KOPT-K1 (cell line): ENCODE results near the gene PPP1R16B.

Experiments
- H3K27ac ChIP-seq: fragments of 200-600 bp; sonication (generic); 2 replicates; pipeline ENCODE4 v1.5.1; 2016; ENCODE audit warnings: antibody characterized with exemption, mild to moderate bottlenecking, low read depth, low read length; ENCODE audit not compliant: poor library complexity, severe bottlenecking
- H3K36me3 ChIP-seq: fragments of 200-600 bp; sonication (generic); 2 replicates; pipeline ENCODE4 v1.5.1; 2017; ENCODE audit warnings: antibody characterized with exemption, mild to moderate bottlenecking, low read length, moderate library complexity; ENCODE audit not compliant: insufficient read depth
- H3K9me3 ChIP-seq: fragments of 200-600 bp; sonication (generic); 2 replicates; pipeline ENCODE4 v1.5.1; 2017; ENCODE audit warnings: antibody characterized with exemption, low read length, mild to moderate bottlenecking; ENCODE audit not compliant: insufficient read depth, poor library complexity, severe bottlenecking

PPP1R16B gene

GRCh38 chr20:38895098-38895949 is 89.8 kb downstream of the PPP1R16B start:
- no peaks in the 10 kb centered on the region for H3K9me3 ChIP-seq
- no peaks in the 10 kb centered on the region for H3K36me3 ChIP-seq
- H3K27ac ChIP-seq, result no peak overlapping the region

DNA sequence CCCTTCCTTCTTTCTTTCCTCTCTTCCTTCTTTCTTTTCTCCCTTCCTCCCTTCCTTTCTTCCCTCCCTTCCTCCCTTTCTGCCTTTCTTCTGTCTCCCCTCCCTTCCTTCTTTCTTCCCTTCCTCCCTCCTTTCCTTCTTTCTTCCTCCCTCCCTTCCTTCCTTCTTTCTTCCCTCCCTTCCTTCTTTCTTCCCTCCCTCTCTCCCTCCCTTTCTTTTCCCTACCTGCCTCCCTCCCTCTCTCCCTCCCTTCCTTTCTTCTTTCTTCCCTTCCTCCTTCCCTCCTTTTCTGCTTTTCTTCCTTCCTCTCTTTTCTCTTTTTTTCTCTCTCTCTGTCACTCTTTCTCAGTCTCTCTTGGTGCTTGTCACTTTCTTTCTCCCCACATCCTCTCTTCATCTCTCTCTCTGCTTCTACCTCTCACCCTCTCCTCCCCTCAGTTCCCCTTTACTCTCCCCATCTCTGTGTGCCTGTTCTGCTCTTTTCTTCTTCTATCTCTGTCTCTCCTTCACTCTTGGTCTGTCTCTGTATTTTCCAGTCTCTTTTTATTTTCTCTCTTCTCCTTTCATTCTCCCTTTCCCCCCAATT is 90.6 kb downstream of the PPP1R16B start:
- Histone ChIP-seq H3K9me3 (no peaks in the 10 kb centered on the region), H3K36me3 (no peaks in the 10 kb centered on the region), H3K27ac (no peak overlapping the region)

- Histone ChIP-seq H3K36me3 (no peaks in the 10 kb centered on the region), H3K9me3 (no peaks in the 10 kb centered on the region), H3K27ac (no peak overlapping the region)
These were observed 91.8 kb downstream of the PPP1R16B start for GRCh38 chr20:38897267-38897666.

GRCh38 chr20:38900606-38901005 is 95.1 kb downstream of the PPP1R16B start:
- Histone ChIP-seq H3K9me3 (peaks cover 6% of the 10 kb centered on the region), H3K36me3 (no peaks in the 10 kb centered on the region; the same call in 1 of the 2 replicates), H3K27ac (no peak overlapping the region)

- H3K27ac ChIP-seq, result no peak overlapping the region
- peaks cover 6% of the 10 kb centered on the region for H3K9me3 ChIP-seq
- no peaks in the 10 kb centered on the region; the same call in 1 of the 2 replicates for H3K36me3 ChIP-seq
These were observed 97.1 kb downstream of the PPP1R16B start for GRCh38 chr20:38902601-38903000.

GRCh38 chr20:38903335-38903734 is 97.8 kb downstream of the PPP1R16B start:
- Histone ChIP-seq H3K9me3 (peaks cover 6% of the 10 kb centered on the region), H3K27ac (no peak overlapping the region), H3K36me3 (no peaks in the 10 kb centered on the region; the same call in 1 of the 2 replicates)

DNA sequence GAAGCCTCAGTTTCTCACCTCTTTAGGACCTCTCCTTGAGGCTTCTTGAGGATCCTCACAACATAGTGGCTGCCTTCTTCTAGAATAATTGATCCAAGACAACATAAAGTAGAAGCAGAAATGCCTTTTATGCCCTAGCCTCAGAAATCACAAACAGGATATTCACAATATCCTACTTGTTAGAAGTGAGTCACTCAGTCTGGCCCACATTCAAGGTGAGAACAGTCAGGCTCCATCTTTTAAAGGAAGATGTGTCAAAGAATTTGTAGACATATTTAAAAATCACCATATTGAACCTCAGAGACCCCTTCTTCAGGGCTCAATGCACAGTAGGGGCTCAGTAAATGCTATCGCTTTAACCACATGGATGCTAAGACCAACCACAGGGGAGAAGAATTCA is 99.9 kb downstream of the PPP1R16B start:
- no peaks in the 10 kb centered on the region; the same call in 1 of the 2 replicates for H3K36me3 ChIP-seq
- H3K27ac ChIP-seq, result no peak overlapping the region
- H3K9me3 ChIP-seq, result peaks cover 6% of the 10 kb centered on the region

GRCh38 chr20:38907918-38908677 is 102.6 kb downstream of the PPP1R16B start:
- H3K36me3 ChIP-seq, result no peaks in the 10 kb centered on the region; the same call in 1 of the 2 replicates
- H3K9me3 ChIP-seq, result peaks cover 6% of the 10 kb centered on the region
- no peak overlapping the region for H3K27ac ChIP-seq

GRCh38 chr20:38915355-38915754 is 109.9 kb downstream of the PPP1R16B start:
- Histone ChIP-seq H3K9me3 (no peaks in the 10 kb centered on the region), H3K36me3 (no peaks in the 10 kb centered on the region), H3K27ac (no peak overlapping the region)

DNA sequence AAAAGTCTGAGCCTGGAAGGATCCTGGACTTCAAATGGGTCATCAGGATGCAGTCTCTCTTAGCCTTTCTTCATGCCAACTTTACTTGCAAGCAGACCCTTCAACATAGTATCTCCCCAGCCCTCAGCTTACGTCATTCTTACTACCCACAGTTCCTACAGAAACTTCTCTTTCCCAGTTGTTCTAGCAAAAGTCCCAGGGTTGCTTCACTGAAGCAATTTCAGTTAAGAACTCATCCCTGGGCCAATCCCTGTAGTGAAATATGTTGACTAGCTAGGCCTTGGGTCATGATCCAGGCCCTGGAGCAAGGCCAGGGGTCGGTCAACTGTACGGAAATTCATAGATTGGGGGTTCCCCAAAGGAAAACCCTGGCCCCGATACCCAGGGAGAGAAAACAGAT is 112.2 kb downstream of the PPP1R16B start:
- no peaks in the 10 kb centered on the region for H3K36me3 ChIP-seq
- no peaks in the 10 kb centered on the region for H3K9me3 ChIP-seq
- H3K27ac ChIP-seq, result no peak overlapping the region

DNA sequence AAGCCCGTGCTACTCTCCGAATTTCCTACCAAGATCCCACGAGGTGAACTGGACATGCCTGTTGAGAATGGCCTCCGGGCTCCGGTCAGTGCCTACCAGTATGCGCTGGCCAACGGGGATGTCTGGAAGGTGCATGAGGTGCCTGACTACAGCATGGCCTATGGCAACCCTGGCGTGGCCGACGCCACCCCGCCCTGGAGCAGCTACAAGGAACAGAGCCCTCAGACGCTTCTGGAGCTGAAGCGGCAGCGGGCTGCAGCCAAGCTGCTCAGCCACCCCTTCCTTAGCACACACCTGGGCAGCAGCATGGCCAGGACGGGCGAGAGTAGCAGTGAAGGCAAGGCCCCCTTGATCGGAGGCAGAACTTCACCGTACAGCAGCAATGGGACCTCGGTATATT is 112.7 kb downstream of the PPP1R16B start:
- H3K9me3 ChIP-seq, result no peaks in the 10 kb centered on the region
- H3K36me3 ChIP-seq, result no peaks in the 10 kb centered on the region
- no peak overlapping the region for H3K27ac ChIP-seq

DNA sequence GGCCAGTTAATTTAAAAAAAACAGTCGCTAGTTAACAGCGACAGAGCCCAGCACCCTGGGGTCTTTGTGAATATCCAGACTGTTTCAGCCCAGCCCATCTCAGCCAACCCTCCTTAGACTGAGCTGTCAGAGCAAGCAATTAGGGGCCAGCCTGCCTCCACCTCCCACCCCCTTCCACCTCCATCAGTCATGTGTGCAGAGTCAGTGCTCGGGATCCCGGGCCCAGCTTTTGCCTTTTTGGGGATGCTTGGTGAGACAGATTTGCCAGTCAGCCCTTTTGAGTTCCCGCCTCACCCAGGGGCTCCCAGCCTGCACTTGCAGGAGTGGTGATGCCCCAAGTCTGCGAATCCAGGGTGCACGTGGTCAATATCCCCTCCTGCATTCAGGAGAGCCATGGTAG is 114.2 kb downstream of the PPP1R16B start:
- Histone ChIP-seq H3K9me3 (no peaks in the 10 kb centered on the region), H3K36me3 (no peaks in the 10 kb centered on the region)

GRCh38 chr20:38920411-38920810 is 114.9 kb downstream of the PPP1R16B start:
- no peak overlapping the region for H3K27ac ChIP-seq
- H3K36me3 ChIP-seq, result no peaks in the 10 kb centered on the region
- H3K9me3 ChIP-seq, result no peaks in the 10 kb centered on the region

More for the DNA sequence above, 114.2 kb downstream of the PPP1R16B start:
- H3K27ac ChIP-seq, result no peak overlapping the region

GRCh38 chr20:38920851-38921250 is 115.4 kb downstream of the PPP1R16B start:
- Histone ChIP-seq H3K36me3 (no peaks in the 10 kb centered on the region), H3K9me3 (no peaks in the 10 kb centered on the region), H3K27ac (no peak overlapping the region)

DNA sequence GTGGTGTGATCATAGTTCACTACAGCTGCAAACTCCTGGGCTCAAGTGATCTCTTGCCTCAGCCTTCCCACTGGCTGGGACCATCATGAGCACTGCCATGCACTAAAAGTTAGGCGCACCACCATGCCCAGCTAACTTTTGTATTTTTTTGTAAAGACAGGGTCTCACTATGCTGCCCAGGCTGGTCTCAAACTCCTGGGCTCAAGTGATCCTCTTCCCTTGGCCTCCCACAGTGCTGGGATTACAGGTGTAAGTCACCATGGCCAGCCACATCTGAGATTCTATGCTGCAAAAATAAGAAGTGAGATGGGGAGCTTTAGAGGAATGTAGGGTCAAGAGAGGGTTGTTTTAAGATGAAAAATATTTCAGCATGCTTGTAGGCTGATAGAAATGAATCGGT is 119.2 kb downstream of the PPP1R16B start:
- no peaks in the 10 kb centered on the region for H3K9me3 ChIP-seq
- H3K36me3 ChIP-seq, result peaks cover 20% of the 10 kb centered on the region
- no peak overlapping the region for H3K27ac ChIP-seq
